GM19395 (cell line): ENCODE results near the gene DGCR2.

Experiments used
- ATAC-seq: cut with Tn5 transposase; IDR thresholded peaks from one replicate; pipeline ENCODE4 v1.9.1; 2021; ENCODE audit warnings: mild to moderate bottlenecking, moderate library complexity; ENCODE audit not compliant: unreplicated experiment

The DGCR2 gene

DNA sequence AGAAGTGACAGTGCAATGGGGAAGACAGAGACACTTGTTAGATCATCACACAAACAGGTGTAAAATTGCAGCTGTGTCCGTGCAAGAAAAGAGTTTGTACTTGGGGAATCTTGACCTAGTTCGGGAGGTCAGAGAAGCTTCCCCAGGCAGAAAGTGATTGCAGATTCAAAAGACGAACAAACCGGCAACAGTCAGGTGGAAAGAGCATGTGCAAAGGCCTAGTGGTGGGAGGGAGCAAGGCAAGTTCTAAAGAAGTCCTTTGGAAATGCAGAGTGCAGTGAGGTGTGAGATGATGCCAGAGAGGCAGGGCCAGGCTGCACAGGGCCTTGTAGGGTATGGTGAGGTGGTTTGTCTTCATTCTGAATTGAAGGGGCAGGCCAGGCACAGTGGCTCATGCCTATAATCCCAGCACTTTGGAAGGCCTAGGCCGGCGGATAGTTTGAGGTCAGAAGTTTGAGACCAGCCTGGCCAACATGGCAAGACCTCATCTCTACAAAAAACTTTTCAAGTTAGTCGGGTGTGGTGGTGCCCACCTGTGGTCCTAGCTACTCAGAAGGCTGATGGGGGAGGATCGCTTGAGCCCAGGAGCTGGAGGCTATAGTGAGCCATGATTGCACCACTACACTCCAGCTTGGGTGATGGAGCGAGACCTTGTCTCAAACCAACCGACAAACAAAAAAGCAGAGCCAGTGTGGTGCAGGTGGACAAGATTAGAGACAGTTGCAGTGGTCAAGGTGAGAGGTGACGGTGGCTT is 24.2 kb upstream of the DGCR2 start:
- ATAC-seq, result no peak

DNA sequence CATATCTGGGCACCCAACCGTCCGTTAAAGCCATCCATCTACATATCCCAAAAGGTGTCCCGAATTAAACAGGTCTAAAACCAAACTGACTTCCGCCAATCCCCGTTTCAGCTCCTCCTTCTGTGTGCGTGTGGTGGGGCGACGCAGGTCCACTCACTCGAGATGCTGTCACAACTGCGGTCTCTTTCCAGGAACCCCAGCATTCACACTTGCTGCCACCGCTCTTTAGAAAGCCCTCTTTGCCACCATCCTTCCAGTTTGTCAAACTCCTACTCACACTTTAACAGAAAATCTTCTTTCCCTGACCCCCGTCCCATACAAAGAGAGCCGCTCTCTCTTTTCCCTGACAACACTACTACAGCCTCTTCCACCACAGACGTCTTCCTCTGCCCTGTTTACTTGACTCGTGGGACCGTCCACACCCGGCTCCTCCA is 21.8 kb upstream of the DGCR2 start:
- ATAC-seq, result no peak

DNA sequence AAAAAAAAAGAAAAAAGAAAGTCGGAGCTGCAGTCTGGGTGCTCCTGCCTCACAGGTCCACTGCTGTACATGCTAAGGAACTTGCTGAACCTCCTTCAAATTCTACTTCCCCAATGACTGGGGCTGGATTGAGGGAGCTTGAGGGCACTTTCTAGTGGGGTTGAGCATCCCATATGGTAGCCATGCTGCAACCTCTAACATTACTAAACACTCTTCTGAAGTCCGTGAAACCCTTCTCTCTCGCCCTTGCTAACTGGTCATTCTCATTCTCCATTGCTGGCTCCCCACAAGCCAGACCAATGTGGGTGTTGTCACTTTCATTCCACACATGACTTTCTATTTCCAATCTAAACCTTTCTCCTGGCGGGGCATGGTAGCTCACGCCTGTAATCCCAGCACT is 21.0 kb upstream of the DGCR2 start:
- ATAC-seq, result no peak

GRCh38 chr22:19142394-19142793 is 20.2 kb upstream of the DGCR2 start:
- no peak for ATAC-seq

DNA sequence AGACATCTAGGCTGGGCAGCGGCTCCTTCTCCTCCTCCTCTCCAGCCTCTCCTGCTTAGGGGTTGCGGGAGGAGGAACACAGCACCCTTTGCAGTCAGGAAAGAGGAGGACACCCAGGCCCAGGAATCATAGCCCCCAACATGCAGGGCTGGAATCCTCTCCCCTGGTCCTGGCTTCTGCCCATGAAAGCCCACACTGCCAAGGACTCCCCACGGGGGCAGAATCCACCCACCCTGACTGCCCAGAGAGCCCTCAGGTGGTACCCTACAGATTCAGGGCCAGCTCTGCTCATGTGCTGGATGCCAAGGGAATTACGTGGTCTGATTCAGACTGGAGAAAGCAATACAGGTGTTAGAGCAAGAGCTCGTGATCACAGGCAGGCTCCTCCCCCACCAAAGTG is 17.8 kb upstream of the DGCR2 start:
- ATAC-seq, result no peak

- no peak for ATAC-seq
These were observed 16.8 kb upstream of the DGCR2 start for GRCh38 chr22:19139001-19139356.

- no peak for ATAC-seq
These were observed 16.2 kb upstream of the DGCR2 start for GRCh38 chr22:19138217-19139000.

- no peak for ATAC-seq
These were observed 15.4 kb upstream of the DGCR2 start for GRCh38 chr22:19137384-19138216.

DNA sequence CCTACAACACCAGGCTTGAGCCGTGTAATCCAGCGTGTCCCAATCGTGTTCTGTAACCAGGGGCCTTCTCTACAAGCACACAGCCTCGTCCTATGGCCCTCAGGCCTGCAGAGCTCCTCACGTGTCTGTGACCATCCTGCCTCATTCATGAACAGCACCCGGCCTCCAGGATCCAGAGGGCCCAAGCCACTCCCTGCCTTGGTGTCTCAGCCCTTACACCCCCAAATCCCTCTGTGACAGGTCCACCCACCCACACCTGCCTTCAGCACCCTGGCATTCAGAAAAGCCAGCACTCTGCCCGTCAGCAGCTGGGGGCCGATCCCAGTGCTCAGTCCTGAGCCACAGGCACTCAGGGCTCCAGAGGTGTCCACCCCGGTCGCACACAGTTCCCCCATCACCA is 14.7 kb upstream of the DGCR2 start:
- no peak for ATAC-seq

DNA sequence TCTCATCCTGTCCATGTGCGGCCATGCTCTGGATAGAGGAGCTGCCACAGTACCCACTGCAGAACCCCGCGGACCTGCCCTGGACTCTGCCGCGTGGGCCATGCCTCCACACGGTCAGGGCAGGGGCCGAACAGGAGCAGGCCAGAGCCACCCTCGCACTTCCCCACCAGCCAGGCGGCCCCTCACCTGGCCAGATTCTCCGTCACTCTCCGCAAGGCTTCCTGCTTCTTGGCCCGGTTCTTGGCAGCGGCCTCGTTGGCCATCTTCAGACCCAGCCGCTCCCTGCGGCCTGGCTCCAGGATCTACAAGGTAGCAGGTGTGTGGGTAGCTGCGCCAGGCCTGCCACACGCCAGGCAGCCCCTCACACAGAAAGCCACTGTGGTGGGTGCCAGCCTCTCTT is 12.7 kb upstream of the DGCR2 start:
- no peak for ATAC-seq

- ATAC-seq, result no peak
These were observed 12.1 kb upstream of the DGCR2 start for GRCh38 chr22:19134176-19134831.

DNA sequence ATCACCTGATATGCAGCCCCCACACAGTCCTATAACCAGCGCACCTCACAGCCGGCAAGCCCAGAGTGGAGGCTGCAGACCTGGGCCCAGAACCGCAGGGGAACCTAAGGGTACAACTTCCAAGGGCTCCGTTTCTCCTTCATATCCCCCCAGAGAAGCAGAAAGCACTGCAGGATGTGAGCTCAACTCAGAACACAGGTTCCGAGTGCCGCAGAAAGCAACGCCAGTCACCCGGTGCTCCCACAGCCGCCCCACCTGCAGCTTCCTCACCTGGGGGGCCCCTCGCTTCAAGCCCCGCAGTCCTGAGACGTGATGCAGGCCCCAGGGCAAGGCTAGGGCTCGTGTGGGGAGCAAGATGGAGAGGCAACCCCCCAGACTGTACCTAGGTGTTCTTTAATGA is 11.3 kb upstream of the DGCR2 start:
- no peak for ATAC-seq

GRCh38 chr22:19132693-19133400 is 10.6 kb upstream of the DGCR2 start:
- no peak for ATAC-seq

- ATAC-seq, result no peak
These were observed 9.9 kb upstream of the DGCR2 start for GRCh38 chr22:19132153-19132552.

DNA sequence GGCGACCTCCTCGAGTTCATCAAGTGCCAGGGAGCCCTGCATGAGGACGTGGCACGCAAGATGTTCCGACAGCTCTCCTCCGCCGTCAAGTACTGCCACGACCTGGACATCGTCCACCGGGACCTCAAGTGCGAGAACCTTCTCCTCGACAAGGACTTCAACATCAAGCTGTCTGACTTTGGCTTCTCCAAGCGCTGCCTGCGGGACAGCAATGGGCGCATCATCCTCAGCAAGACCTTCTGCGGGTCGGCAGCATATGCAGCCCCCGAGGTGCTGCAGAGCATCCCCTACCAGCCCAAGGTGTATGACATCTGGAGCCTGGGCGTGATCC is 9.4 kb upstream of the DGCR2 start:
- no peak for ATAC-seq

DNA sequence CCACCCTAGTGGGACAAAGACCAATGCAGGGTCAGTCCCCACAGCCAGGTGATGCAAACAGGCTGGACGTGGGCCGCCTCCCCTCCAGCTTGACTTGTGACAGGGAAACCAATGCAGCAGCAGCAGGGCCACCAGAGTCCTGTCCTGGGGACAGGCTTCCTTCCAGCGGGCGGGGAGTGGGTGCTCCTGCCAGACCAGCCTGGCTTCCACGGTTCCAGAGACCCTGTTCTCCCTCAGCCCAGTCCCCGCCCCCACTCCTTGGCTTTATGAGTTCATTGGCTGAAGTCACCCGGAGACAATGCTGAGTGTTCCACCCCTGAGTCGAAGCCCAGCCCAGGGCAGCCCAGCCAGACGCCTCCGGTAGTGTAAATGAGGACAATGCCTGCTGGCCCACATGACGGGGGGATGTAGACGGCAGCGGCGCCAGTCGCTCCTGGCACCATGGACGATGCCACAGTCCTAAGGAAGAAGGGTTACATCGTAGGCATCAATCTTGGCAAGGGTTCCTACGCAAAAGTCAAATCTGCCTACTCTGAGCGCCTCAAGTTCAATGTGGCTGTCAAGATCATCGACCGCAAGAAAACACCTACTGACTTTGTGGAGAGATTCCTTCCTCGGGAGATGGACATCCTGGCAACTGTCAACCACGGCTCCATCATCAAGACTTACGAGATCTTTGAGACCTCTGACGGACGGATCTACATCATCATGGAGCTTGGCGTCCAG is 8.9 kb upstream of the DGCR2 start, which contains the start of gene TSSK2:
TSS of gene TSSK2 (plus strand) at position 350 of the 726 bp plus-strand sequence. CDS start at position 442, 92 bp downstream.
- no peak for ATAC-seq

GRCh38 chr22:19129871-19130270 is 7.7 kb upstream of the DGCR2 start:
- no peak for ATAC-seq

- no peak for ATAC-seq
These were observed 6.9 kb upstream of the DGCR2 start for GRCh38 chr22:19128946-19129727.

DNA sequence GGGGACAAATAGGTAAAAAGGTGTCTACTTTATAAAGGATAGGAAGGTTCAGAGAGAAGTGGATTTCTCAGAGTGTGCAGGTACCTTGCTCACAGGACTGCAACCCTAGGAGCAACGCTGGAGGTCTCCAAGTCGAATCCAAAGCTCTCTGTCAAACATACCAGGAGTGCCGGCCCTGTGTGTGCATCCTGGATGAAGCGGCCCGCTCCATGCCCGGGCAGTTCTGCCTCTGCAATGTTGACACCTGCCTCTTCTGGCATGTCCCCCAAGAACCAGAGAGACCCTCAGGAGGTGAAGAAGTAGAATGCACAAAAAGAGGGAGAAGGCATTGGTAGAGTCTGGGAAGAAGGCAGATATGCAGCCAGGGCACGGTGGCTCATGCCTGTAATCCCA is 5.8 kb upstream of the DGCR2 start:
- no peak for ATAC-seq
